Stimulated activated CD4-positive, alpha-beta T cell treated with anti-CD3 and anti-CD28 coated beads, Interleukin-1b, Interleukin-23, amount 100 ng/mL, for 4 hours (primary cell): ENCODE results near the gene WFDC1.

Experiments
- DNase-seq, 2 donors: peaks; one replicate each; pipeline ENCODE4 v3.0.0-alpha.2; 2020; ENCODE audit warnings: low read depth in 2 of 2

The WFDC1 gene

GRCh38 chr16:84351630-84352029 is 57.0 kb downstream of the WFDC1 start:
- DNase-seq: no peak

GRCh38 chr16:84354306-84354705 is 59.6 kb downstream of the WFDC1 start:
- no peak for DNase-seq

GRCh38 chr16:84355149-84355548 is 60.5 kb downstream of the WFDC1 start:
- DNase-seq: no peak

GRCh38 chr16:84356176-84356575 is 61.5 kb downstream of the WFDC1 start:
- DNase-seq: no peak

GRCh38 chr16:84356591-84357116 is 62.0 kb downstream of the WFDC1 start:
- no peak for DNase-seq

GRCh38 chr16:84357191-84357651 is 62.5 kb downstream of the WFDC1 start:
- DNase-seq: no peak

- DNase-seq: no peak
These were observed 64.1 kb downstream of the WFDC1 start for GRCh38 chr16:84358601-84359295.

- no peak for DNase-seq
These were observed 64.6 kb downstream of the WFDC1 start for GRCh38 chr16:84359326-84359725.

GRCh38 chr16:84360170-84360569 is 65.5 kb downstream of the WFDC1 start:
- no peak for DNase-seq

GRCh38 chr16:84360748-84361147 is 66.1 kb downstream of the WFDC1 start:
- no peak for DNase-seq

GRCh38 chr16:84361546-84361945 is 66.9 kb downstream of the WFDC1 start:
- no peak for DNase-seq

- no peak for DNase-seq
These were observed 67.8 kb downstream of the WFDC1 start for GRCh38 chr16:84362471-84362941.

GRCh38 chr16:84366208-84366607 is 71.5 kb downstream of the WFDC1 start:
- DNase-seq: no peak

GRCh38 chr16:84367297-84367680 is 72.6 kb downstream of the WFDC1 start:
- no peak for DNase-seq

- DNase-seq: no peak
These were observed 73.2 kb downstream of the WFDC1 start for GRCh38 chr16:84367750-84368307.

- DNase-seq: no peak
These were observed 73.8 kb downstream of the WFDC1 start, which contains the start of gene ATP2C2 for GRCh38 chr16:84368308-84368996. Gene ATP2C2, plus strand, starts transcription at chr16:84368538. Its CDS starts 78 bp downstream, at chr16:84368616.

GRCh38 chr16:84369105-84369504 is 74.4 kb downstream of the WFDC1 start:
- no peak for DNase-seq

- DNase-seq: no peak
These were observed 75.4 kb downstream of the WFDC1 start for GRCh38 chr16:84369938-84370627.

GRCh38 chr16:84370723-84371552 is 76.3 kb downstream of the WFDC1 start:
- DNase-seq: no peak

- no peak for DNase-seq
These were observed 76.8 kb downstream of the WFDC1 start for GRCh38 chr16:84371553-84371865.

- DNase-seq: no peak
These were observed 79.3 kb downstream of the WFDC1 start for GRCh38 chr16:84373907-84374489.
